Common myeloid progenitor, CD34-positive (primary cell): ENCODE data around the gene KRTAP2-1.
"Not testable (repeated sequence)": the region's sequence is repeated elsewhere in the genome, so short reads cannot be mapped to it uniquely, and the experiment has no call there.

Source experiments
- CTCF ChIA-PET: fragments of 350-600 bp; sonication (Branson Sonifier 250); formaldehyde crosslinking; loops from one replicate; lab custom pipeline; 2021; ENCODE audit warnings: antibody characterized with exemption; lab: Charles Lee
- POLR2A ChIA-PET: fragments of 350-600 bp; sonication (Branson Sonifier 250); formaldehyde crosslinking; loops from one replicate; lab custom pipeline; 2021; ENCODE audit warnings: antibody characterized with exemption; lab: Charles Lee
- DNase-seq, 3 donors: peaks; one replicate each; pipeline versions ENCODE4 v3.0.0 to v3.0.0-alpha.2; 2013
- H3K27ac ChIP-seq, 2 experiments: 1 replicate in 1 of 2; 2 replicates in 1 of 2; pipeline ENCODE4 v1.7.0; 2013; ENCODE audit warnings: inconsistent platforms in 2 of 2, low read length in 2 of 2, mild to moderate bottlenecking in 2 of 2, low read depth in 1 of 2, moderate library complexity in 1 of 2; ENCODE audit not compliant: severe bottlenecking in 2 of 2, insufficient read depth in 1 of 2, poor library complexity in 1 of 2
- H3K27me3 ChIP-seq, 5 experiments: replicated peaks in 2 of 5; 1 replicate in 3 of 5; 2 replicates in 2 of 5; pipeline versions ENCODE4 v1.6.1 to v1.7.0; 2013; ENCODE audit warnings: low read length in 4 of 5, mild to moderate bottlenecking in 2 of 5, moderate library complexity in 2 of 5, inconsistent platforms in 1 of 5; ENCODE audit not compliant: insufficient read depth in 5 of 5, control insufficient read depth in 4 of 5
- H3K36me3 ChIP-seq, 4 experiments: 1 replicate in 2 of 4; 2 replicates in 2 of 4; pipeline versions ENCODE4 v1.6.1 to v1.7.0; 2013; ENCODE audit warnings: low read length in 3 of 4, control low read depth in 1 of 4, mild to moderate bottlenecking in 1 of 4; ENCODE audit not compliant: control insufficient read depth in 4 of 4, insufficient read depth in 4 of 4
- H3K4me1 ChIP-seq, 4 experiments: 1 replicate in 3 of 4; 2 replicates in 1 of 4; pipeline versions ENCODE4 v1.6.1 to v1.7.1; 2013; ENCODE audit warnings: low read length in 3 of 4, mild to moderate bottlenecking in 3 of 4, control low read depth in 1 of 4, inconsistent platforms in 1 of 4, moderate library complexity in 1 of 4; ENCODE audit not compliant: control insufficient read depth in 4 of 4, insufficient read depth in 4 of 4; ENCODE audit errors: control extremely low read depth in 1 of 4
- H3K4me3 ChIP-seq, 7 experiments: 1 replicate in 4 of 7; 2 replicates in 3 of 7; pipeline versions ENCODE4 v1.5.1 to v1.7.0; 2013; ENCODE audit warnings: mild to moderate bottlenecking in 7 of 7, low read length in 6 of 7, moderate library complexity in 6 of 7, inconsistent platforms in 2 of 7, low read depth in 2 of 7, control low read depth in 1 of 7; ENCODE audit not compliant: insufficient read depth in 4 of 7, control insufficient read depth in 1 of 7; ENCODE audit errors: extremely low read depth in 1 of 7
- H3K9me3 ChIP-seq, 5 experiments: 1 replicate in 4 of 5; 2 replicates in 1 of 5; pipeline versions ENCODE4 v1.6.1 to v1.7.1; 2013; ENCODE audit warnings: low read length in 4 of 5, mild to moderate bottlenecking in 2 of 5, inconsistent platforms in 1 of 5, low read depth in 1 of 5, moderate library complexity in 1 of 5; ENCODE audit not compliant: control insufficient read depth in 4 of 5, insufficient read depth in 2 of 5; ENCODE audit errors: control extremely low read depth in 1 of 5
- WGBS: methylation state at CpG from one replicate; pipeline ENCODE4 v1.1.5; 2013; ENCODE audit not compliant: insufficient coverage; 5-methylcytosine and 5-hydroxymethylcytosine counted together

Gene KRTAP2-1

GRCh38 chr17:41065016-41065689 is 18.0 kb upstream of the KRTAP2-1 start:
- CTCF ChIA-PET, POLR2A ChIA-PET, H3K4me1 ChIP-seq, H3K27ac ChIP-seq, DNase-seq, H3K4me3 ChIP-seq, H3K9me3 ChIP-seq, H3K36me3 ChIP-seq: not testable (repeated sequence)
- peaks cover 4 to 20% (median 12%) of the 10 kb centered on the region in 5 experiments for H3K27me3 ChIP-seq
- 100% methylated on average over 2 of the region's 16 CpGs for WGBS

GRCh38 chr17:41064301-41064700 is 17.2 kb upstream of the KRTAP2-1 start:
- H3K4me1 ChIP-seq: no peaks in the 10 kb centered on the region
- no peaks in the 10 kb centered on the region for H3K36me3 ChIP-seq
- DNase-seq: no peak
- POLR2A ChIA-PET: no interaction called here
- CTCF ChIA-PET: no interaction called here
- H3K27me3 ChIP-seq: peaks cover 4 to 25% (median 17%) of the 10 kb centered on the region in 5 experiments
- no CpG with 5 or more reads among the region's 1 CpG for WGBS
- H3K4me3 ChIP-seq: no peak overlapping the region
- H3K9me3 ChIP-seq: no peaks in the 10 kb centered on the region
- H3K27ac ChIP-seq: no peak overlapping the region

GRCh38 chr17:41063449-41063848 is 16.3 kb upstream of the KRTAP2-1 start:
- no CpG with 5 or more reads among the region's 4 CpGs for WGBS
- POLR2A ChIA-PET: no interaction called here
- Histone ChIP-seq H3K36me3 (no peaks in the 10 kb centered on the region), H3K9me3 (no peaks in the 10 kb centered on the region), H3K27me3 (peaks cover 4 to 32% (median 20%) of the 10 kb centered on the region in 5 experiments), H3K27ac (no peak overlapping the region), H3K4me3 (no peak overlapping the region), H3K4me1 (no peaks in the 10 kb centered on the region)
- DNase-seq: no peak
- CTCF ChIA-PET: no interaction called here

- no CpG with 5 or more reads among the region's 1 CpG for WGBS
- no peak overlapping the region for H3K4me3 ChIP-seq
- ChIA-PET CTCF (no interaction called here), POLR2A (no interaction called here)
- H3K27ac ChIP-seq: no peak overlapping the region
- no peaks in the 10 kb centered on the region for H3K36me3 ChIP-seq
- H3K27me3 ChIP-seq: peaks cover 4 to 39% (median 20%) of the 10 kb centered on the region in 5 experiments
- H3K4me1 ChIP-seq: no peaks in the 10 kb centered on the region
- peaks cover 0 to 4% (median 0%) of the 10 kb centered on the region in 5 experiments for H3K9me3 ChIP-seq
- no peak for DNase-seq
Observed at GRCh38 chr17:41061964-41062363, 14.8 kb upstream of the KRTAP2-1 start.

GRCh38 chr17:41060052-41060604 is 13.0 kb upstream of the KRTAP2-1 start, which contains the start of gene KRTAP2-3:
KRTAP2-3 (minus strand) TSS chr17:41060114; CDS start chr17:41060050, 64 bp downstream.
- H3K27ac ChIP-seq: no peak within 1 kb of the TSS
- peaks cover 0 to 4% (median 0%) of the 10 kb centered on the region in 5 experiments for H3K9me3 ChIP-seq
- ChIA-PET CTCF (no interaction called here), POLR2A (no interaction called here)
- no peak within 1 kb of the TSS for H3K4me3 ChIP-seq
- H3K4me1 ChIP-seq: no peaks in the 10 kb centered on the region
- 78% methylated on average over 5 of the region's 6 CpGs for WGBS
- no peaks in the 10 kb centered on the region for H3K36me3 ChIP-seq
- DNase-seq: no peak
- H3K27me3 ChIP-seq: peaks cover 4 to 41% (median 20%) of the 10 kb centered on the region in 5 experiments

- POLR2A ChIA-PET, H3K9me3 ChIP-seq, H3K4me3 ChIP-seq, H3K4me1 ChIP-seq, DNase-seq, H3K36me3 ChIP-seq, H3K27ac ChIP-seq: not testable (repeated sequence)
- CTCF ChIA-PET: interaction anchor here (1.1 to 1.3 kb wide), 2 partner anchors 9 to 263 kb away, joined by 3 to 4 read pairs; no protein-coding TSS in a partner anchor
- 69% methylated on average over 5 of the region's 31 CpGs for WGBS
- H3K27me3 ChIP-seq: peaks cover 4 to 41% (median 20%) of the 10 kb centered on the region in 5 experiments
Observed at GRCh38 chr17:41059276-41060051, 12.3 kb upstream of the KRTAP2-1 start.
